K562 (cell line): ENCODE data around the gene AS3MT.
"Not testable (repeated sequence)": the region's sequence is repeated elsewhere in the genome, so short reads cannot be mapped to it uniquely, and the experiment has no call there.

Experiments
- CTCF ChIP-seq, 3 experiments: IDR thresholded peaks in 2 of 3; conservative IDR thresholded peaks in 1 of 3; 2 replicates each; pipeline ENCODE4 v1.5.1; 2011 to 2012; ENCODE audit warnings: low read length in 3 of 3, mild to moderate bottlenecking in 3 of 3, control low read depth in 2 of 3, improper control_type of control experiment in 1 of 3, inconsistent platforms in 1 of 3, low read depth in 1 of 3, mixed read lengths in 1 of 3, moderate library complexity in 1 of 3; ENCODE audit not compliant: insufficient read depth in 2 of 3
- HMG20B ChIP-seq: fragments of 250-450 bp; sonication (Bioruptor Pico); IDR thresholded peaks from 2 replicates; pipeline ENCODE4 v1.5.0; 2021; ENCODE audit warnings: mild to moderate bottlenecking
- NFATC3 ChIP-seq: fragments of 450-650 bp; IDR thresholded peaks from 2 replicates; pipeline ENCODE4 v1.6.1; 2017; ENCODE audit warnings: mild to moderate bottlenecking
- ZNF23 ChIP-seq: fragments of 250-450 bp; sonication (Bioruptor Pico); IDR thresholded peaks from 2 replicates; pipeline ENCODE4 v1.4.0; 2020; ENCODE audit warnings: mild to moderate bottlenecking
- ZNF274 ChIP-seq: IDR thresholded peaks from 2 replicates; pipeline ENCODE4 v1.6.1; 2011; ENCODE audit warnings: low read depth, mild to moderate bottlenecking, low read length, moderate library complexity, borderline replicate concordance

- TF ChIP-seq NFATC3; HMG20B; CTCF (IDR thresholded peaks at IDR 0.05 in 2 of 3, conservative IDR thresholded peaks at IDR 0.05 in 1 of 3; ENCODE audit: insufficient read depth in 2 of 3, low read depth in 1 of 3, low read length in 3 of 3); ZNF23 (CRISPR knock-in tag); ZNF274: not testable (repeated sequence)
Measured at GRCh38 chr10:102928442-102928841, 59.2 kb downstream of the AS3MT start.
